Mammary epithelial cell (primary cell): ENCODE results near the gene SLC6A18.

Source experiments
- EZH2 ChIP-seq: IDR thresholded peaks from 2 replicates; pipeline ENCODE4 v1.6.1; 2012; ENCODE audit warnings: low read length, inconsistent platforms, borderline replicate concordance
- TF ChIP-seq, protein P1 (sequence below), 2 donors: IDR thresholded peaks in 1 of 2; conservative IDR thresholded peaks in 1 of 2; 2 replicates each; pipeline ENCODE4 v1.5.1; 2011 to 2012; ENCODE audit warnings: inconsistent platforms in 2 of 2, low read length in 2 of 2, mild to moderate bottlenecking in 2 of 2, control low read depth in 1 of 2, low read depth in 1 of 2; ENCODE audit not compliant: insufficient read depth in 1 of 2; ENCODE audit errors: extremely low read depth in 1 of 2

DNA sequence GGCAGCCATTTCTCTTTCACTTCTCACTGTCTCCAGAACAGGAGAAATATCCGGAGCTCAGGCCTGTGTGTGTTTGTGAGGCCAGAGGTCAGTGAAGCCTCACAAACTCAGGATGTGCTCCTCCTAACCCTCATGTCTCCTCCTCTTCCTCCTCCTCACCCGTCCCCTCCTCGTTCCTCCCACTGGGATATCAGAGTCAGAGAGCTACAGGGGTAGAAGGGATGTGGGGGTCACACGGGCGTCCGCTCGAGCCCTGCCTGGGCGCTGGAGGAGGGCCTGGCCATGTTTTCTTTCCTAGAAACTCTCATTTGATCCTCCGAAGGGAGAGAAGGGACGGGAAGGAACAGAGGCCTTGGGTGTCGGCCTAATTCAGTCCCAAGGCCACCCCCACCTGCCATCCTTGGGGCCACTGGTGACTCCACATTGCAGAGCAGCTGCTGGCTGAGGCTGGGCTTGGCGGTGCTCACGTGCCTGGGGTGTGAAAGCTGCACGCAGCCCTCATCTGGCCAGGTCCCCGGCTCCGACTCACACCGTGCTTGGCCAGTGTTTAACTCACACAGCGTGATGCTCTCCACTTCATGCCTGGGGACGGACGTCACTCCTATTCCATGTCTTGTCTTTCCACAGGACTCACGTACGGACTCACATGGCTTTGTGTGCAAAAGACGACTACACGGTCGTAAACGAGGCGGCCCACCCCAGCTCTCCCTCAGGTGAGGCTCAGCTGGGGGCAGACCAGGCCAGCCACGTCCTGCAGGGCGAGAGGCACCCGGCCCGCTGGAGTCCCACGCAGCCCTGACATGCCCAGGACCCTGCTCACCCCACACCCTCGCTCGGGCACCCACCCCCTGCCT lies 46.4 kb upstream of the SLC6A18 start:
- TF ChIP-seq, protein P1, sequence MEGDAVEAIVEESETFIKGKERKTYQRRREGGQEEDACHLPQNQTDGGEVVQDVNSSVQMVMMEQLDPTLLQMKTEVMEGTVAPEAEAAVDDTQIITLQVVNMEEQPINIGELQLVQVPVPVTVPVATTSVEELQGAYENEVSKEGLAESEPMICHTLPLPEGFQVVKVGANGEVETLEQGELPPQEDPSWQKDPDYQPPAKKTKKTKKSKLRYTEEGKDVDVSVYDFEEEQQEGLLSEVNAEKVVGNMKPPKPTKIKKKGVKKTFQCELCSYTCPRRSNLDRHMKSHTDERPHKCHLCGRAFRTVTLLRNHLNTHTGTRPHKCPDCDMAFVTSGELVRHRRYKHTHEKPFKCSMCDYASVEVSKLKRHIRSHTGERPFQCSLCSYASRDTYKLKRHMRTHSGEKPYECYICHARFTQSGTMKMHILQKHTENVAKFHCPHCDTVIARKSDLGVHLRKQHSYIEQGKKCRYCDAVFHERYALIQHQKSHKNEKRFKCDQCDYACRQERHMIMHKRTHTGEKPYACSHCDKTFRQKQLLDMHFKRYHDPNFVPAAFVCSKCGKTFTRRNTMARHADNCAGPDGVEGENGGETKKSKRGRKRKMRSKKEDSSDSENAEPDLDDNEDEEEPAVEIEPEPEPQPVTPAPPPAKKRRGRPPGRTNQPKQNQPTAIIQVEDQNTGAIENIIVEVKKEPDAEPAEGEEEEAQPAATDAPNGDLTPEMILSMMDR (conservative IDR thresholded peaks at IDR 0.05 in 1 of 2, IDR thresholded peaks at IDR 0.05 in 1 of 2; ENCODE audit: extremely low read depth in 1 of 2, insufficient read depth in 1 of 2, low read depth in 1 of 2, low read length in 2 of 2), result no peak
- TF ChIP-seq EZH2, result no peak
